ENCODE measurements around the gene WSB2.
A peak's percentile ranks its signal among the peaks of the same experiment; 100 is the strongest.

The WSB2 gene

GRCh38 chr12:118061873-118062843 is 1.2 kb upstream of the WSB2 start:
- peak; percentile 22 for DNase-seq (ENCODE audit: low read depth)
- TF ChIP-seq MAX (IDR thresholded peaks at IDR 0.05; ENCODE audit: low read depth, low read length) = no peak
- TF ChIP-seq CTCF (IDR thresholded peaks at IDR 0.05; ENCODE audit: low read depth, low read length) = no peak
- no peak for TF ChIP-seq MYC (IDR thresholded peaks at IDR 0.05; ENCODE audit: low read depth, low read length)
- TF ChIP-seq POLR2A (IDR thresholded peaks at IDR 0.05; ENCODE audit: extremely low read depth, insufficient read length) = no peak
- peak overlapping the region; percentile 71 for H3K4me3 ChIP-seq (ENCODE audit: low read depth, low read length)

GRCh38 chr12:118060301-118061010 is 523 bp downstream of the WSB2 start:
- TF ChIP-seq POLR2A (IDR thresholded peaks at IDR 0.05; ENCODE audit: extremely low read depth, insufficient read length) (no peak), MYC (IDR thresholded peaks at IDR 0.05; ENCODE audit: low read depth, low read length) (no peak), CTCF (IDR thresholded peaks at IDR 0.05; ENCODE audit: low read depth, low read length) (no peak), MAX (IDR thresholded peaks at IDR 0.05; ENCODE audit: low read depth, low read length) (no peak)
- peak overlapping the region; percentile 57 for H3K4me3 ChIP-seq (ENCODE audit: low read depth, low read length)
- peak; percentile 52 for DNase-seq (ENCODE audit: low read depth)

DNA sequence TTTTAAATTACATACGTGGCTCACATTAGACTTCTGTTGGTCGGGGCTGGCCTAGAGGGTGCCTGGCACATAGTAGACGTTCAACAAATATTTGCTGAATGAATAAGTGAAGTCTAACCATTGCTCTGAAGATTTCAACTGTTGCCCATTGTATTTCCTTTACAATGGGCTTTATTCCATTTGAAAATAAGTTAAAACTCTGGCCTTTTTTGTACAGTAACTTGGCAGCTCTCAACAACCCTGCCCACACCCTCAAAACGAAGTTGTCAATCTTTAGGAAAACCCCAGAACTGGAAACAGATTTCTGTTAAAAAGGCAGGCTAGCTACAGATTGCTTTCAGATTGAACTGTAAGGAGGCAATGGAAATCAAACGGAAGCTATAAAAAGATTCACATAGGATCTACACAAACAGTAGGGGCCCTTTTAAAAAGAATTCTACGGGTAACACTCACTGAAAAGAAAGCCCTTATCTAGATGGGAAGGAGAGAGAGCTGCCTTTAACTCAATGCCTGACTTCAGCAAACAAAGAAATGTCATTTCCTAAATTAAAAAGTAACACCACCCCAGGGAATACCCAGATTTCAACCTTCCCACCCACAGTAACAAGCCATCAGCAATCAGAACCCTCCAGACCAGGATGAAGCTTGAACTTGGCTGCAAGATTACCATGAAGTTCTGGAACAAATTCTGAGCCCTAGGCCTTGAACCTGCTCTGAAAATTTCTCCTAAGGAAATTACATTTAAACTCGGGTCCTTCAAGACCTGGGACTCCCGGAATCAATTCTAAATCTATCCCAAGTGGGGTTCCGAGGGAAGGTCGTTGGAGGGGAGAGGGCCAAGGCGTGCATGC is 1.4 kb downstream of the WSB2 start:
- no peak for TF ChIP-seq CTCF (IDR thresholded peaks at IDR 0.05; ENCODE audit: low read depth, low read length)
- no peak for TF ChIP-seq POLR2A (IDR thresholded peaks at IDR 0.05; ENCODE audit: extremely low read depth, insufficient read length)
- no peak for TF ChIP-seq MAX (IDR thresholded peaks at IDR 0.05; ENCODE audit: low read depth, low read length)
- TF ChIP-seq MYC (IDR thresholded peaks at IDR 0.05; ENCODE audit: low read depth, low read length) = no peak
- peak; percentile 30 for DNase-seq (ENCODE audit: low read depth)
- no peak overlapping the region for H3K4me3 ChIP-seq (ENCODE audit: low read depth, low read length)

GRCh38 chr12:118058881-118059280 is 2.1 kb downstream of the WSB2 start:
- H3K4me3 ChIP-seq (ENCODE audit: low read depth, low read length) = no peak overlapping the region
- DNase-seq (ENCODE audit: low read depth) = no peak
- no peak for TF ChIP-seq CTCF (IDR thresholded peaks at IDR 0.05; ENCODE audit: low read depth, low read length)
- no peak for TF ChIP-seq MYC (IDR thresholded peaks at IDR 0.05; ENCODE audit: low read depth, low read length)
- TF ChIP-seq POLR2A (IDR thresholded peaks at IDR 0.05; ENCODE audit: extremely low read depth, insufficient read length) = no peak
- TF ChIP-seq MAX (IDR thresholded peaks at IDR 0.05; ENCODE audit: low read depth, low read length) = no peak

DNA sequence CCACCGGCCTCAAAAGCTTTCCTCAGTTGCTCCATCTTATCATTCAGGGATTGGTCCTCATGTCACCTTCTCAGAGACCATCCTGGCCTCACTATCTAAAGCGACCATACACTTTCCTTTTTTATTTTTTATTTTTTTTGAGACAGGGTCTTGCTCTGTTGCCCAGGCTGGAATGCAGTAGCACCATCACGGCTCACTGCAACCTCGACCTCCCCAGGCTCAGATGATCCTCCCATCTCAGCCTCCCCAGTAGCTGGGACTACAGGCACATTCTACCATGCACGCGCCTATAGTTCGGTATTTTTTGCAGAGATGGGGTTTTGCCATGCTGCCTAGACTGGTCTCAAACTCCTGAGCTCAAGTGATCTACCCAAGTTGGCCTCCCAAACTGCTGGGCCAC is 2.8 kb downstream of the WSB2 start:
- TF ChIP-seq MAX (IDR thresholded peaks at IDR 0.05; ENCODE audit: low read depth, low read length) = no peak
- no peak for TF ChIP-seq CTCF (IDR thresholded peaks at IDR 0.05; ENCODE audit: low read depth, low read length)
- no peak for TF ChIP-seq MYC (IDR thresholded peaks at IDR 0.05; ENCODE audit: low read depth, low read length)
- TF ChIP-seq POLR2A (IDR thresholded peaks at IDR 0.05; ENCODE audit: extremely low read depth, insufficient read length) = no peak
- no peak overlapping the region for H3K4me3 ChIP-seq (ENCODE audit: low read depth, low read length)
- DNase-seq (ENCODE audit: low read depth) = no peak
